Erythroblast (primary cell): ENCODE measurements around the gene ABCA13.

Experiments
- GATA1 ChIP-seq: IDR thresholded peaks from 2 replicates; pipeline ENCODE4 v1.6.1; 2011; ENCODE audit warnings: low read depth, mild to moderate bottlenecking, control low read depth, low read length, moderate library complexity
- POLR2A ChIP-seq: IDR thresholded peaks from 2 replicates; pipeline ENCODE4 v1.6.1; 2011; ENCODE audit warnings: mild to moderate bottlenecking, low read length

GRCh38 chr7:48366096-48366495, 194.8 kb downstream of the ABCA13 start:
- TF ChIP-seq POLR2A (no peak), GATA1 (no peak)
